Measurements from ENCODE around the gene PRKAB2.
"Not testable (repeated sequence)": the region's sequence is repeated elsewhere in the genome, so short reads cannot be mapped to it uniquely, and the experiment has no call there.

DNA sequence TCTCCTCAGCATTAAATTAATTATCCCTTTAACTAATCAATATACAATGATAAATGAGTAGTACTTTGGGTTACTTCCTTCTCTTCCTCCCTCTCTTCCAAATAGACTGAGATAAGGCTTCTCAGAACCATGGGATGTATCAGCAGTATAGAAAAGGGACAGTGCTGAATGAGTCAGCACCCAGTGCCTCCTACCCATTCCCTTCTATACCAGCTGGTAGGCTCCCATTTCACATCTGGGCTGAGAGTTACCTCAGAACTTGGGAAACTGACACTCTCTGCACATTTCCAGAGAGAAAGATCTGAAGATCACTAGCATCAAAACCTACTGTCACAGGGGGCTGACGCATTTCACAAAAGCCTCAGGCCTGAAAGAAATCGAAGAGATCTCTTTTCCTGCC, 15.2 kb downstream of the PRKAB2 start:
- TF ChIP-seq, protein P1, sequence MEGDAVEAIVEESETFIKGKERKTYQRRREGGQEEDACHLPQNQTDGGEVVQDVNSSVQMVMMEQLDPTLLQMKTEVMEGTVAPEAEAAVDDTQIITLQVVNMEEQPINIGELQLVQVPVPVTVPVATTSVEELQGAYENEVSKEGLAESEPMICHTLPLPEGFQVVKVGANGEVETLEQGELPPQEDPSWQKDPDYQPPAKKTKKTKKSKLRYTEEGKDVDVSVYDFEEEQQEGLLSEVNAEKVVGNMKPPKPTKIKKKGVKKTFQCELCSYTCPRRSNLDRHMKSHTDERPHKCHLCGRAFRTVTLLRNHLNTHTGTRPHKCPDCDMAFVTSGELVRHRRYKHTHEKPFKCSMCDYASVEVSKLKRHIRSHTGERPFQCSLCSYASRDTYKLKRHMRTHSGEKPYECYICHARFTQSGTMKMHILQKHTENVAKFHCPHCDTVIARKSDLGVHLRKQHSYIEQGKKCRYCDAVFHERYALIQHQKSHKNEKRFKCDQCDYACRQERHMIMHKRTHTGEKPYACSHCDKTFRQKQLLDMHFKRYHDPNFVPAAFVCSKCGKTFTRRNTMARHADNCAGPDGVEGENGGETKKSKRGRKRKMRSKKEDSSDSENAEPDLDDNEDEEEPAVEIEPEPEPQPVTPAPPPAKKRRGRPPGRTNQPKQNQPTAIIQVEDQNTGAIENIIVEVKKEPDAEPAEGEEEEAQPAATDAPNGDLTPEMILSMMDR (IDR thresholded peaks at IDR 0.05; ENCODE audit: borderline replicate concordance, extremely low read depth, low read length, poor library complexity, severe bottlenecking), result not testable (repeated sequence)
- not testable (repeated sequence) for TF ChIP-seq EZH2 (IDR thresholded peaks at IDR 0.05; ENCODE audit: borderline replicate concordance, low read depth, low read length, severe bottlenecking)
